22Rv1 (cell line): ENCODE results near the gene C6orf118.

Source experiments
- ZFX ChIP-seq: fragments of 450-650 bp; IDR thresholded peaks from 2 replicates; pipeline ENCODE4 v1.6.1; 2017; ENCODE audit warnings: antibody characterized with exemption, borderline replicate concordance
- TF ChIP-seq, protein P1 (sequence below): fragments of 450-650 bp; IDR thresholded peaks from 2 replicates; pipeline ENCODE4 v1.5.1; 2017; ENCODE audit warnings: mild to moderate bottlenecking

DNA sequence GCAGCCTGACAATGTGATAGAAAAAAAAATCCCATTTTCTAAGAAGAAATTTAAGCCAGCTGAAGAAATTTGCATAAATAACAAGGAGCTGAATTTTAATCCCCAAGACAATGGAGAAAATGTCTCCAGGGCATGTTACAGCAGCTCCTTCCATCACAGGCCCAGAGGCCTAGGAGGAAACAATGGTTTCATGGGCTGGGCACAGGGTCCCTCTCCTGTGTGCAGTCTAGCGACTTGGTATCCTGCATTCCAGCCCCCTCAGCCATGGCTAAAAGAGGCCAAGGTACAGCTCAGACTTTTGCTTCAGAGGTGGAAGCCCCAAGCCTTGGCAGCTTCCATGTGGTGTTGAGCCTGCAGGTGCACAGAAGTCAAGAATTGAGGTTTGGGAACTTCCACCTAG lies 73.1 kb downstream of the C6orf118 start:
- TF ChIP-seq, protein P1, sequence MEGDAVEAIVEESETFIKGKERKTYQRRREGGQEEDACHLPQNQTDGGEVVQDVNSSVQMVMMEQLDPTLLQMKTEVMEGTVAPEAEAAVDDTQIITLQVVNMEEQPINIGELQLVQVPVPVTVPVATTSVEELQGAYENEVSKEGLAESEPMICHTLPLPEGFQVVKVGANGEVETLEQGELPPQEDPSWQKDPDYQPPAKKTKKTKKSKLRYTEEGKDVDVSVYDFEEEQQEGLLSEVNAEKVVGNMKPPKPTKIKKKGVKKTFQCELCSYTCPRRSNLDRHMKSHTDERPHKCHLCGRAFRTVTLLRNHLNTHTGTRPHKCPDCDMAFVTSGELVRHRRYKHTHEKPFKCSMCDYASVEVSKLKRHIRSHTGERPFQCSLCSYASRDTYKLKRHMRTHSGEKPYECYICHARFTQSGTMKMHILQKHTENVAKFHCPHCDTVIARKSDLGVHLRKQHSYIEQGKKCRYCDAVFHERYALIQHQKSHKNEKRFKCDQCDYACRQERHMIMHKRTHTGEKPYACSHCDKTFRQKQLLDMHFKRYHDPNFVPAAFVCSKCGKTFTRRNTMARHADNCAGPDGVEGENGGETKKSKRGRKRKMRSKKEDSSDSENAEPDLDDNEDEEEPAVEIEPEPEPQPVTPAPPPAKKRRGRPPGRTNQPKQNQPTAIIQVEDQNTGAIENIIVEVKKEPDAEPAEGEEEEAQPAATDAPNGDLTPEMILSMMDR = no peak
- no peak for TF ChIP-seq ZFX
